Upper lobe of left lung (tissue), 6 donors: Measurements from ENCODE around the gene PADI6. TPM values are rescaled to one million over a fixed set of nuclear protein-coding genes. Genes with fewer than 3 reads are reported as not detected.

Experiments used
- ATAC-seq, 2 donors: fragments of 200-7000 bp; cut with Tn5 transposase; one replicate each; pipeline ENCODE4 v1.9.1; 2022; ENCODE audit warnings: mild to moderate bottlenecking in 2 of 2, moderate library complexity in 2 of 2; ENCODE audit not compliant: low FRiP score in 2 of 2
- DNase-seq, 2 donors: peaks; one replicate each; pipeline ENCODE4 v3.0.0-alpha.2; 2019 to 2020
- H3K27ac ChIP-seq, 4 donors: fragments of 200-600 bp; sonication (generic); one replicate each; pipeline ENCODE4 v1.5.1; 2016 to 2019
- H3K27me3 ChIP-seq, 4 donors: fragments of 200-600 bp; sonication (generic); one replicate each; pipeline ENCODE4 v1.5.1; 2017 to 2019
- H3K36me3 ChIP-seq, 4 donors: fragments of 200-600 bp; sonication (generic); one replicate each; pipeline ENCODE4 v1.5.1; 2016 to 2019
- H3K4me1 ChIP-seq, 4 donors: fragments of 200-600 bp; sonication (generic); one replicate each; pipeline ENCODE4 v1.5.1; 2018 to 2019
- H3K4me3 ChIP-seq, 4 donors: fragments of 200-600 bp; sonication (generic); one replicate each; pipeline ENCODE4 v1.5.1; 2017 to 2019; ENCODE audit warnings: mild to moderate bottlenecking in 2 of 4, moderate library complexity in 1 of 4
- H3K9me3 ChIP-seq, 4 donors: fragments of 200-600 bp; sonication (generic); one replicate each; pipeline ENCODE4 v1.5.1; 2018 to 2019
- EP300 ChIP-seq, 4 donors: sonication (generic); formaldehyde crosslinking; IDR thresholded peaks; one replicate each; pipeline ENCODE4 v1.5.1; 2017; ENCODE audit warnings: antibody characterized with exemption in 4 of 4, control low read depth in 2 of 4
- POLR2A ChIP-seq, 4 donors: fragments of 450-650 bp; IDR thresholded peaks; one replicate each; pipeline ENCODE4 v1.5.1; 2016 to 2017; ENCODE audit warnings: antibody characterized with exemption in 4 of 4, mild to moderate bottlenecking in 2 of 4
- POLR2AphosphoS5 ChIP-seq, 2 donors: sonication (generic); formaldehyde crosslinking; IDR thresholded peaks; one replicate each; pipeline ENCODE4 v1.5.1; 2017; ENCODE audit warnings: antibody characterized with exemption in 2 of 2
- WGBS, 2 donors: methylation state at CpG; one replicate each; pipeline ENCODE4 v1.1.5; 2017 to 2018; 5-methylcytosine and 5-hydroxymethylcytosine counted together
- total RNA-seq, 6 donors: library from RNA; depleted of rRNA in 4 of 6; stranded (reverse); fragments of >200 nt in 4 of 6; gene quantifications; one replicate each; pipeline versions ENCODE4 v1.1.0 to v1.2.1, GENCODE V29; 2016 to 2021
- TF ChIP-seq, protein P1 (sequence below), 6 experiments: fragments of 450-650 bp in 4 of 6; fragments of 200-600 bp in 2 of 6; sonication (generic) in 2 of 6; IDR thresholded peaks; one replicate each; pipeline ENCODE4 v1.5.1; 2016 to 2019; ENCODE audit warnings: antibody characterized with exemption in 6 of 6
- donor health status: DM: no; HTN: no; CAD: no; lungs with moderate emphysema.
- donor health status: DM: no; HTN: yes; CAD: no; lungs with severe emphysema.

PADI6 gene
- total RNA-seq, 6 donors from 2014 or later, result not detected

DNA sequence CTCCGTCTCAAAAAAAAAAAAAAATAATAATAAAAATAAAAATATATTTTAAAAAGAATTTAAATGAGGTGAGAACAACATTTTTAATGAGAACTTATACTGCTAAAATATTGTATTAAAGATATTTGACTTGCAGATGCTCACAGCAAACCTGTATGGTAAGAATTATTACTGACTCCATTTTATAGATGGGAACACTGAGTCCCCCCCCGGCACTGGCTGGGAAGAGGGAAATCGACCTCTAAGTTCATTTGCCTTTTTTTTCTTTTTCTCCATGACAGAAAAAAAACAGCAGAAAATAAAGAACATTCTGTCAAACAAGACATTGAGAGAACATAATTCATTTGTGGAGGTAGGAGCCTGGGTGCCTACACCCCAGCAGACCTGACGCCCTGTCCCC lies 13.4 kb upstream of the PADI6 start:
- Histone ChIP-seq H3K4me1 (no peaks in the 10 kb centered on the region), H3K27me3 (no peaks in the 10 kb centered on the region), H3K9me3 (no peaks in the 10 kb centered on the region), H3K27ac (no peak overlapping the region), H3K36me3 (no peaks in the 10 kb centered on the region), H3K4me3 (no peak overlapping the region)
- 65 to 87% methylated on average over 3 to 4 of the region's 4 CpGs for WGBS, 2 donors
- ATAC-seq (no peak), DNase-seq (no peak)
- TF ChIP-seq, protein P1, sequence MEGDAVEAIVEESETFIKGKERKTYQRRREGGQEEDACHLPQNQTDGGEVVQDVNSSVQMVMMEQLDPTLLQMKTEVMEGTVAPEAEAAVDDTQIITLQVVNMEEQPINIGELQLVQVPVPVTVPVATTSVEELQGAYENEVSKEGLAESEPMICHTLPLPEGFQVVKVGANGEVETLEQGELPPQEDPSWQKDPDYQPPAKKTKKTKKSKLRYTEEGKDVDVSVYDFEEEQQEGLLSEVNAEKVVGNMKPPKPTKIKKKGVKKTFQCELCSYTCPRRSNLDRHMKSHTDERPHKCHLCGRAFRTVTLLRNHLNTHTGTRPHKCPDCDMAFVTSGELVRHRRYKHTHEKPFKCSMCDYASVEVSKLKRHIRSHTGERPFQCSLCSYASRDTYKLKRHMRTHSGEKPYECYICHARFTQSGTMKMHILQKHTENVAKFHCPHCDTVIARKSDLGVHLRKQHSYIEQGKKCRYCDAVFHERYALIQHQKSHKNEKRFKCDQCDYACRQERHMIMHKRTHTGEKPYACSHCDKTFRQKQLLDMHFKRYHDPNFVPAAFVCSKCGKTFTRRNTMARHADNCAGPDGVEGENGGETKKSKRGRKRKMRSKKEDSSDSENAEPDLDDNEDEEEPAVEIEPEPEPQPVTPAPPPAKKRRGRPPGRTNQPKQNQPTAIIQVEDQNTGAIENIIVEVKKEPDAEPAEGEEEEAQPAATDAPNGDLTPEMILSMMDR (IDR thresholded peaks at IDR 0.05), result no peak
- no peak for TF ChIP-seq POLR2AphosphoS5 (IDR thresholded peaks at IDR 0.05)
- no peak for TF ChIP-seq POLR2A (IDR thresholded peaks at IDR 0.05)
- TF ChIP-seq EP300 (IDR thresholded peaks at IDR 0.05), result no peak

GRCh38 chr1:17359031-17359430 lies 13.0 kb upstream of the PADI6 start:
- no peak overlapping the region for H3K27ac ChIP-seq
- DNase-seq, result no peak
- WGBS, 2 donors, result 37 to 43% methylated on average over 7 to 8 of the region's 11 CpGs
- TF ChIP-seq POLR2A (IDR thresholded peaks at IDR 0.05) (no peak), EP300 (IDR thresholded peaks at IDR 0.05) (no peak), POLR2AphosphoS5 (IDR thresholded peaks at IDR 0.05) (no peak)
- TF ChIP-seq, protein P1 (IDR thresholded peaks at IDR 0.05), result no peak
- no peak for ATAC-seq
- H3K27me3 ChIP-seq, result no peaks in the 10 kb centered on the region
- no peak overlapping the region for H3K4me3 ChIP-seq
- no peaks in the 10 kb centered on the region for H3K4me1 ChIP-seq
- no peaks in the 10 kb centered on the region for H3K9me3 ChIP-seq
- H3K36me3 ChIP-seq, result no peaks in the 10 kb centered on the region

DNA sequence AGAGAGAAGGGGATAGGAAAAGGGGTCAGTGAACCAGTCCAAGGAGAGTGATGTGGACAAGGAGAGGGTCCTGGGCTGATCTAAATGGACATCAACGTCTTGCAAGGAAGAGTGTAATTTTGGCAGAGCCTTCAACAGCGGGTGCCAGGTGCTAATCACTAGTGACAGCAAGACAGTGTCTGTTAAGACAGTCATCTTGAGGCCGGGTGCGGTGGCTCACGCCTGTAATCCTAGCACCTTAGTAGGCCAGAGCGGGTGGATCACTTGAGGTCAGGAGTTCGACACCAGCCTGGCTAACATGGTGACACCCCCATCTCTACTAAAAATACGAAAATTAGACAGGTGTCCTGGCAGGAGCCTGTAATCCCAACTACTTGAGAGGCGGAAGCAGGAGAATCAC lies 12.2 kb upstream of the PADI6 start:
- no peak for DNase-seq
- no peak for TF ChIP-seq EP300 (IDR thresholded peaks at IDR 0.05)
- no peak for TF ChIP-seq POLR2AphosphoS5 (IDR thresholded peaks at IDR 0.05)
- TF ChIP-seq, protein P1 (IDR thresholded peaks at IDR 0.05), result no peak
- TF ChIP-seq POLR2A (IDR thresholded peaks at IDR 0.05), result no peak
- 80 to 86% methylated on average over 8 to 9 of the region's 9 CpGs for WGBS, 2 donors
- no peak for ATAC-seq
- Histone ChIP-seq H3K4me1 (no peaks in the 10 kb centered on the region), H3K36me3 (no peaks in the 10 kb centered on the region), H3K27me3 (no peaks in the 10 kb centered on the region), H3K4me3 (no peak overlapping the region), H3K9me3 (peaks cover 0 to 4% (median 0%) of the 10 kb centered on the region in 4 donors), H3K27ac (no peak overlapping the region)

DNA sequence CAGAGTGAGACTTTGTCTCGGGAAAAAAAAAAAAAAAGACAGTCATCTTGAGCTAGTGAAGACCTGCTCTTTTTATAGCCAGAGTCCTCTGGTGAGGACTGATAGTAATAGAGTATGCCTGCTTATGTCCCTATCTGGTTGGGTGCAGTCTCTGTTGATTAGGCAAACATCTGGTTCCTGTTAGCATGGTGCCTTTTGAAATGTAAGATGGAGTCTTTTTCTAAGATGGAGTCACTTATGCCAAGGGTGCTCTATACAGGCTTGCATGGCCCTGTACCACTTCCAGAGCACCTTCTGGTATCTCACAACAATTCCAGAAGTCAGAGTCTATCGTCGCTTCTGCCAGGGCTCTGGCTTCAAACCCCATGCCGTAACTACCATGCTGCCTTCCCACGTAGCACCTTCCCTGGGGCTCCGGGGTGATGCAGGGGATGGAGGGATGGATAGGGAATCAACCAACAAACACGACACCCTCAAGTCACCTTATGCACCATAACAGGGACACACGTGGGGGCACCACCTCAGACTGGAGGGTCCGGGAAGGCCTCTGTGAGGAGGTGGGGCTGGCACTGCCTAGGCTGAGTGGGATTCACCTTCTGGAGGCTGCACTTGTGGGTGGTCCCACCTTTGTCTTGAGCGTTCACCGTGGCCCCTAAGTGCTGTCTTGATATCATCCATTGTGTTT lies 11.6 kb upstream of the PADI6 start:
- 82 to 84% methylated on average over 7 to 11 of the region's 11 CpGs for WGBS, 2 donors
- Histone ChIP-seq H3K9me3 (peaks cover 0 to 4% (median 0%) of the 10 kb centered on the region in 4 donors), H3K4me1 (no peaks in the 10 kb centered on the region), H3K27ac (no peak overlapping the region), H3K27me3 (no peaks in the 10 kb centered on the region), H3K36me3 (no peaks in the 10 kb centered on the region), H3K4me3 (no peak overlapping the region)
- no peak for ATAC-seq
- no peak for DNase-seq
- TF ChIP-seq, protein P1 (IDR thresholded peaks at IDR 0.05), result no peak
- no peak for TF ChIP-seq POLR2A (IDR thresholded peaks at IDR 0.05)
- no peak for TF ChIP-seq EP300 (IDR thresholded peaks at IDR 0.05)
- no peak for TF ChIP-seq POLR2AphosphoS5 (IDR thresholded peaks at IDR 0.05)

- no peak overlapping the region for H3K4me3 ChIP-seq
- H3K9me3 ChIP-seq, result peaks cover 0 to 4% (median 0%) of the 10 kb centered on the region in 4 donors
- DNase-seq (no peak), ATAC-seq (no peak)
- TF ChIP-seq, protein P1 (IDR thresholded peaks at IDR 0.05), result no peak
- TF ChIP-seq EP300 (IDR thresholded peaks at IDR 0.05) (no peak), POLR2AphosphoS5 (IDR thresholded peaks at IDR 0.05) (no peak), POLR2A (IDR thresholded peaks at IDR 0.05) (no peak)
- H3K36me3 ChIP-seq, result no peaks in the 10 kb centered on the region
- H3K4me1 ChIP-seq, result no peaks in the 10 kb centered on the region
- 71 to 72% methylated on average over 4 of the region's 4 CpGs for WGBS, 2 donors
- H3K27ac ChIP-seq, result no peak overlapping the region
- H3K27me3 ChIP-seq, result no peaks in the 10 kb centered on the region
These were observed 10.3 kb upstream of the PADI6 start for GRCh38 chr1:17361687-17362086.
